Medulla oblongata (tissue), 1 donor: ENCODE data around the gene SP6.

Experiments used
- DNase-seq: peaks from one replicate; pipeline ENCODE4 v3.0.0-alpha.2; 2015; ENCODE audit errors: extremely low spot score

The SP6 gene

DNA sequence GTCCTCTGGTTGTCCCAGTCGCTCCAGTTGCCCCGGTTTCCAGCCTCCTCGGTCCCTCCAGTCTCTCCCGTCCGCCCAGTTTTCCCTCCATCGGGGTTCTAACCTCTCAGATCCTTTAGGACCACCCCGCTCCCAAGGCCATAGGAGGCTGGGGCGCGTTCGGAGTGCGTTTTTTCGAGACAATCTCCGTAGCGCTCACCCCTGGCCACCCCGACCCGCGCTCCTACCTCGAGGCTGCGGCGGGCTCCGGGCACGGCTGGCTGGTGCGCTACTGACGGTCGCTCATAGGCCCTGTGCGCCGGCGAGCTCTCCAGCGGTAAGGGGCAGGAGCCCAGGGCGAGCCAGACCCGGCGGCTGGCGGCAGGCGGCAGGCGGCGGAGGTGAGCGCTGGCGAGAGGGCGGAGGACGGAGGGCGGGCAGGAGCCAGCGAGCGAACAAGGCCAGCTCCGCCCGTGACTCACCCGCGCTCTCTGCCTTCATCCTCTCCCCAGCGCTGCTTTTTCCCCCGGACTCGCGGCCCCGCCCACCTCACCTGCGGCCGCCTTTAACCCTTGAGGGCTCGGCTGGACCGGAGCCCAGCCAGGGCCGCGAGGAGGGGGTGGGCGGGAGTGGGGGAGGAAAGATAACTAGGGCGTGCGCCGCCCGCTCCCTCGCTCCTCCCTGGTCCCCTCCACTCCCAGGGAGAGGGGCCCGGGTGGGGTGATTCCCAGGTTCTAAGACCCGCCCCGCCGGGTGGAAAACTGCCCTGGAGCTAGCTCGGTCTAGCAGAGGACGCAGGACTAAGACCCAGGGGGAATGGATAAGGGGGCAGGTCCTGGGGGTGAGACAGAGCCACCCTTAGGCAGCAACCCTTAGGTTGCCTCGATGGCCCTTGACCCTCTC is at the start of gene SP6:
Gene SP6, minus strand, starts transcription at position 472 of the 882 bp plus-strand sequence. CDS start 2,734 bp downstream, outside the sequence.
- DNase-seq, result no peak

DNA sequence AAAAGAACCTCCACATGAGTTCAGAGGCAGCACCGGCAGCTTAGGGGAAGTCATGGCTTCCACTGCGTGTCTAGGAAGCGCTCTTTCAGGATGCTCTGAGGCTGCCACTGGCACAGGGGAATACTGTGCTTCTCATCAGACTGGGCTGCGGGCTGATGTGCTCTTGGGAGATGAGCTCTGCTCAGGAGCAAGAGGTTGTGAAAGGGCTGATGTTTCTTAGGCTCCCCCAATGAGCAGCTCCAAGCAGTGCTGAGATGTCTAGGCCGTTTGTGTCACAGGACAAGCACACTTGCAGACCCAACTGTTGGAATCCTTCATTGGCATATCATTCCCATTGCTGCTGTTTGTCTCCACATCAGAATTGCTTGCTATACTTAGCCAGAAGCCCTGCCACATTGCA is 48.7 kb upstream of the SP6 start:
- no peak for DNase-seq

DNA sequence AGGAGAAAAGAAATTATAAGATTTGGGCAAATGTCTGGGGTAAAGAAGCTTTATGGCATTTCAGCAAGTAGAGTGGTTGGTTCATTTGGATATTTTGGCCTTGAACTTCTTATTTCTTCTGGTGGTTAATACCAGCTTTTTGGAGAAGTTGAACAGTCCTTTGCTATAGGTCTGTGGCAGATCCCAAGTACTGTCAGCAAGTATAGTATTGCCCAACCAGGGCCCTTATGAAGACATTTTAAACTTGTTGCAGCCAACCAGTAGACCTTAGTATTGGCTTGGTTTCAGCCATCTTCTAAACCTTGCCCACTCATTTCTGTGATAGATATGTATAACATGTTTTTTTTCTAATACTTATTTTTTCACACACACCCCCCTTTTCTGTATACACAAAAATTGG is 47.3 kb upstream of the SP6 start:
- DNase-seq, result no peak

DNA sequence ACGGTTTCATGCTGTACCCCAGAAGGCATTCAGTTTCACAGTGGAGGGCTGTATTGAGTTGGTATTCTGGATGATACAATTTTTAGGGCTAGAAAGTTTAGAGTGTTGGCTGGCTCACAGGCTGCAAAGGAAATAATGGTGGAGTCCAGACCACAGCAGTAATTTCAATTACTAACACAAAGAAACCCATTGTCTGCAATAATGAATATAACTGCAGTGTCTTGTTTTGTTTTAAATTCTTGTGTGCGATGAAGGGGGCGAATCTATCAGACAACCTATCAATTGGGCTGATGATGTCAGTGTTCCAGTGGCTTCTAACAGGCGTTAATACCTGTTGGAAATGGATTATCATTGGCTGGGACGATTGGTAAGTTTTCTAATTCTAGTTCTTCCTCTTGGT is 46.6 kb upstream of the SP6 start:
- peak; percentile 34 for DNase-seq

GRCh38 chr17:47896672-47897490 is 45.9 kb upstream of the SP6 start:
- DNase-seq, result peak; percentile 38

GRCh38 chr17:47895856-47896671 is 45.1 kb upstream of the SP6 start, which contains the start of gene SP2:
SP2 (plus strand) TSS chr17:47896236; CDS start chr17:47896287, 51 bp downstream.
- peak; percentile 100 for DNase-seq

DNA sequence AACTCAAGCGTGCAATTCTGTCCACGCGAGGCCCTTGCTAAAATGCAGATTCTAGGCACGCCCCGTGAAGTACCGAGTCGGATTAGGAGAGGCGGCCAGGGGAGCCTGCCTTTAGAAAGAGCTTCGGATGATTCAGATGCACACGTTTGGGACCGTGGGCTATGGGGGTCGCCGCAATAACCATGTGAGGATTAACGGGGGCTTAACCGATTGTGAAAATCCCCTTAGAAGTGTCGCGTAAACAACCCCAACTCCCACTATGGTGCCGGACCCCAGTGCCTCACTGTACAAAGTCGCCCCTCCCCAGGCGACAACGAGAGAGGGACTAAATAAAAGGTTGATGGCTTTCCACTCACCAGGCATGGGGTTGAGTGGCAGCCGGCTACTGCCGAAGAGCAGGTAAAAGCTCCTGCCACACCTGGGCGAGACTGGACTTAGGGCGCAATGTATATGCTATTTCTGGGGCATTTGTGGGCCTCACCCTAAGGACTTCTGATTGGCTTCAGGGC is 44.4 kb upstream of the SP6 start:
- DNase-seq, result peak; percentile 32

GRCh38 chr17:47894498-47895346 is 43.8 kb upstream of the SP6 start:
- DNase-seq, result no peak

DNA sequence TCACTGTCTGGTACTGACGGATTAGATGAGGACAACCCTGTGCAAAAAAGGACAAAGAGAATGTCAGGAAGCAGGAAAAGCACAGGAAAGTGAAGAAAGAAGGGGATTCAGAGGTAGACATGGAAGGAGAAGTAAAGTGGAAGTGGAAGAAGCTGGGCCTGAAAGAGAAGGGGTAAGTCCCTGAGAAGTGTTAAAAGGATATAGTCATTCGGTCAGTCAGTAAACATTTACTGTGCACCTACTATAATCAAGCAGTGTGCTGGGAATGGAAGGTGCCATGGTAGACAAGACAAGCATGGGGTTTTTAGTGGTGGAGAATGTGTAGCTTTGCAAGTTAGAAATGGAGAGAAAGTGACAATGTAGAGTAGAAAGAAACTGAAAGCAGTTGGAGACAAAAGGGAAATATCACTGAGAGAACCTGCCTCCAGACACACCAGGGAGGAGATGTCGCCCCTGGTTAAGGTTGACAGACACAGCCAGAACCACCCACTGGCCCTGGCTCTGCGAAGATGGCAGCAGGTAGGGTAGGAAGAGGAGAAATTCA is 40.7 kb upstream of the SP6 start:
- no peak for DNase-seq

GRCh38 chr17:47889734-47890529 is 39.0 kb upstream of the SP6 start:
- peak; percentile 81 for DNase-seq

- no peak for DNase-seq
Observed at GRCh38 chr17:47888293-47888692, 37.3 kb upstream of the SP6 start.

DNA sequence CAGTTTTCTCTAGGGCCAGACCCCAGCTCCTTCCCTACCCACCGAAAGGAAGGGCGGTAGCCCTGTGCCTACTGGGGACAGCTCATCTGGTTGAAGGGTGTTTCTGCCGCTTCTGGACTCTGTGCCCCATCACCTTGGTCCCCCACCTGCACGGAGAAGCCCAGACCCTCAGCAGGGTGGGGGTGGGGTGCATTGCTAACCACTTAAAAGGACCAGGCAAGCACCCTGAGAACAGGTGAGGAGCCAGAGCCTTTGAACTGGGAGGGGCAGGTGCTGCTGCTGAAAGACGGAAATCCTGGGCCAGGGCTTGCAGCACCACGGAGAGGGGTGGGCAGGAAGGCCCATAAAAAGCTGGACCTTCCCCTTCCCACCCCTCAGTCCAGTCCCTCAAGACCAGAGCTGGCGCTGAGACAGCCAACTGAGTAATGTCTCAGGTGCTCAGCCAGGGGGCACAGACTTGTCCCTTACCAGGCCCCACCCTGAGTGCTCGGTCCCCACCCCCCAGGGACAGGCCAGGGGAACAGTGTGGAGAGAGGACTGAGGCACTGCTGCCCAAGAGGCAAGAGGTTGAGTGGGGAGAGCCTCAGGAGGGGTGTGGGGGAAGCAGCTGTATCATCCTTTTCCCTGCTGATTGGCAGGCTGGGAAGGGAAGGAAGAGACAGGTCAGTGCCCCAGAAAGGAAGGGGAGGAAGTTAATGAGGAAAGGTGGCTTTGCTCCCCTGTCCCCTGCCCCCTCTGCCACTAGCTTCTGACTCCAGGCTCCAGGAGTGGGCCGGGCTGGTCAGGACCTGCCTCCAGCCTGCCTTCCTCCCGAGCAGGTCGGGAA is 34.2 kb upstream of the SP6 start:
- DNase-seq, result no peak

GRCh38 chr17:47884427-47884740 is 33.4 kb upstream of the SP6 start:
- DNase-seq, result no peak

GRCh38 chr17:47883589-47884426 is 32.8 kb upstream of the SP6 start:
- no peak for DNase-seq

- no peak for DNase-seq
Observed at GRCh38 chr17:47882695-47883588, 32.0 kb upstream of the SP6 start.

DNA sequence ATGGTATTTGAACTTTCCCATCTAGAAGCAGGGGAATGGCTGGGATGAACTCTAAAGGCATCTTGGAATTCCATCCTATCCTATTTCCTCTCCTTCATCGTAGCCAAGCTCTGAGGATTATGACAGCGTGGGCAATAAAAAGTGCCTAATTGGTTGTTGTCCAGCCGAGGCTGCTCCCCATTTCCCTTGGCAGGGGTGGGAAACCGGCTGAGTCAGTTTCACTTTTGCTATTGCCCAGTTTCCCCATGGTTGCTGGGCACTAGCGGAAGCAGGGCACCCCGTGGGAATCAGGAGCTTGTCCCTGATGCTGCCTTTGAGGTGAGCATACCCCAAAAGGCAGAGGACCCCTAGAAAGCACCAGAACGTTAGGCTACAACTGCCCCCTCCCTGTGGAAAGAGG is 31.3 kb upstream of the SP6 start:
- peak; percentile 30 for DNase-seq
